Measurements from ENCODE around the gene FABP2.

Gene FABP2

DNA sequence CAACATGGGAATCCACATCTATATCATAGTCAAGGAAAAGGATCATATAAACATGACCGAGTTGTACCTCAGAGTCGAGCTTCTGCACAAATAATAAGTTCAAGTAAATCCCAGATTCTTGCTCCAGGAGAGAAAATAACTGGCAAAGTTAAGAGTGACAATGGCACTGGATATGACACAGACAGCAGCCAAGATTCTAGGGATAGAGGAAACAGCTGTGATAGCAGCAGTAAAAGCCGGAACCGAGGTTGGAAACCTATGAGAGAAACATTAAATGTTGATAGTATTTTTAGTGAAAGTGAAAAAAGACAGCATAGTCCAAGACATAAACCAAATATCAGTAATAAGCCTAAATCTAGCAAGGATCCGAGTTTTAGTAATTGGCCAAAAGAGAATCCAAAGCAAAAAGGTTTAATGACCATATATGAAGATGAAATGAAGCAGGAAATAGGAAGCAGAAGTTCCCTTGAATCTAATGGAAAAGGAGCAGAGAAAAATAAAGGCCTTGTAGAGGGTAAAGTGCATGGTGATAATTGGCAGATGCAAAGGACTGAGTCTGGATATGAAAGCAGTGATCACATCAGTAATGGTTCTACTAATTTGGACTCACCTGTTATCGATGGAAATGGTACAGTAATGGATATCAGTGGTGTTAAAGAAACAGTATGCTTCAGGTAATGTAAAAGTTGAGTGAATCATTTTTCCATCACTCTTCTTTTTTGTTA lies 50.4 kb downstream of the FABP2 start:
- Histone ChIP-seq H3K9me3 (ENCODE audit: control insufficient read depth in 2 of 2, low read length in 2 of 2) (no peaks in the 10 kb centered on the region), H3K4me3 (ENCODE audit: low read length in 2 of 2) (no peak overlapping the region), H3K9ac (ENCODE audit: low read depth in 1 of 2, low read length in 2 of 2) (no peak overlapping the region), H3K4me1 (ENCODE audit: control insufficient read depth in 2 of 2, insufficient read depth in 2 of 2, low read length in 2 of 2) (no peaks in the 10 kb centered on the region), H3K27ac (ENCODE audit: low read depth in 2 of 2, low read length in 2 of 2) (no peak overlapping the region), H3K27me3 (ENCODE audit: control insufficient read depth in 2 of 2, insufficient read depth in 2 of 2, low read length in 2 of 2) (no peaks in the 10 kb centered on the region), H3K36me3 (ENCODE audit: control insufficient read depth in 2 of 2, insufficient read depth in 2 of 2, low read length in 2 of 2) (peaks cover 31 to 43% of the 10 kb centered on the region in 2 donors)

DNA sequence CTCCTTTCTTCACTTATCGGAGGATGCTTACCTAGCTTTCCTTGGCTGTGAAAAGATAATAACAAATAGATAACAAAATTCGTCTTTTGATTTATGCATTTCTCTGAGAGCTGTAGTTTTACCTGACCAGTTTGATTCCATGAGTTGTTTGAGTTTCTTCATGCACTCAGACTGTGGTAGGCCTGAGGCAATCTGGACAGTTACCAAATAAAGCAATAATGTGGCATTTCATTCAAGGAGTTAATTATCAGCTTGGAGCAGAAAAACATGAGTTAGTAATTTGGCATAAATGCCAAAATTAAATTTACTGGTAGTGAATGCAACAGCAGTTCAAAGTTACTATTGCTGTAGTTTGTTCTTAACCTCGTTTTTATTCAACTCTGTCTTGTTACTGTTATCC lies 53.5 kb downstream of the FABP2 start:
- no peak overlapping the region for H3K4me3 ChIP-seq (ENCODE audit: low read length in 2 of 2)
- no peaks in the 10 kb centered on the region for H3K9me3 ChIP-seq (ENCODE audit: control insufficient read depth in 2 of 2, low read length in 2 of 2)
- no peaks in the 10 kb centered on the region for H3K27me3 ChIP-seq (ENCODE audit: control insufficient read depth in 2 of 2, insufficient read depth in 2 of 2, low read length in 2 of 2)
- H3K27ac ChIP-seq (ENCODE audit: low read depth in 2 of 2, low read length in 2 of 2) = no peak overlapping the region
- no peak overlapping the region for H3K9ac ChIP-seq (ENCODE audit: low read depth in 1 of 2, low read length in 2 of 2)
- peaks cover 38 to 53% of the 10 kb centered on the region in 2 donors for H3K36me3 ChIP-seq (ENCODE audit: control insufficient read depth in 2 of 2, insufficient read depth in 2 of 2, low read length in 2 of 2)
- no peaks in the 10 kb centered on the region for H3K4me1 ChIP-seq (ENCODE audit: control insufficient read depth in 2 of 2, insufficient read depth in 2 of 2, low read length in 2 of 2)

Data from mucosa of rectum (tissue), 2 donors.